CD4-positive, alpha-beta T cell (primary cell): ENCODE measurements around the gene PCNX3. TPM values are rescaled to one million over a fixed set of nuclear protein-coding genes. Genes with fewer than 3 reads are reported as not detected.
A peak's percentile ranks its signal among the peaks of the same experiment; 100 is the strongest.

Experiments
- ATAC-seq: fragments of 200-7000 bp; cut with Tn5 transposase; one replicate; pipeline ENCODE4 v1.10.0; 2022; ENCODE audit warnings: mild to moderate bottlenecking; ENCODE audit not compliant: poor library complexity
- CTCF ChIA-PET: fragments of 350-600 bp; sonication (Branson Sonifier 250); formaldehyde crosslinking; loops from one replicate; lab custom pipeline; 2021; ENCODE audit warnings: antibody characterized with exemption, inconsistent platforms; lab: Charles Lee
- POLR2A ChIA-PET: fragments of 350-600 bp; sonication (Branson Sonifier 250); formaldehyde crosslinking; loops from one replicate; lab custom pipeline; 2021; ENCODE audit warnings: antibody characterized with exemption, inconsistent platforms; lab: Charles Lee
- DNase-seq, 14 experiments: peaks; one replicate each; pipeline ENCODE4 v3.0.0-alpha.2; 2013 to 2020; ENCODE audit warnings: mixed read lengths in 2 of 14
- H3K27ac ChIP-seq, 2 donors: one replicate each; pipeline versions ENCODE4 v1.5.1 to v1.7.0; 2013; ENCODE audit warnings: low read length in 2 of 2, low read depth in 1 of 2, mild to moderate bottlenecking in 1 of 2
- H3K27me3 ChIP-seq, 2 experiments: 1 replicate in 1 of 2; 2 replicates in 1 of 2; pipeline versions ENCODE4 v1.6.1 to v1.7.0; 2013; ENCODE audit warnings: low read length in 2 of 2, control low read depth in 1 of 2, mild to moderate bottlenecking in 1 of 2, moderate library complexity in 1 of 2; ENCODE audit not compliant: insufficient read depth in 2 of 2, control insufficient read depth in 1 of 2
- H3K36me3 ChIP-seq: one replicate; pipeline ENCODE4 v1.6.1; 2013; ENCODE audit warnings: low read length, control low read depth; ENCODE audit not compliant: insufficient read depth
- H3K4me1 ChIP-seq: one replicate; pipeline ENCODE4 v1.6.1; 2013; ENCODE audit warnings: low read length, control low read depth; ENCODE audit not compliant: insufficient read depth
- H3K4me3 ChIP-seq: one replicate; pipeline ENCODE4 v1.5.1; 2013; ENCODE audit warnings: mild to moderate bottlenecking, low read length, moderate library complexity
- H3K9me3 ChIP-seq, 2 experiments: 1 replicate in 1 of 2; 2 replicates in 1 of 2; pipeline versions ENCODE4 v1.6.1 to v1.7.0; 2013; ENCODE audit warnings: low read length in 2 of 2, mild to moderate bottlenecking in 2 of 2, control low read depth in 1 of 2, moderate library complexity in 1 of 2; ENCODE audit not compliant: control insufficient read depth in 1 of 2, insufficient read depth in 1 of 2
- H3K27ac Mint-ChIP-seq: one replicate; pipeline ENCODE4 v1.8.0; 2020; ENCODE audit warnings: mixed read lengths
- H3K27me3 Mint-ChIP-seq: one replicate; pipeline ENCODE4 v1.8.0; 2021; ENCODE audit warnings: mixed read lengths
- H3K36me3 Mint-ChIP-seq: one replicate; pipeline ENCODE4 v1.8.0; 2021; ENCODE audit warnings: low read depth, mixed read lengths
- H3K4me1 Mint-ChIP-seq: one replicate; pipeline ENCODE4 v1.8.0; 2021; ENCODE audit warnings: low read depth, mixed read lengths
- H3K4me3 Mint-ChIP-seq: one replicate; pipeline ENCODE4 v1.8.0; 2020; ENCODE audit warnings: mild to moderate bottlenecking, mixed read lengths
- H3K9me3 Mint-ChIP-seq: one replicate; pipeline ENCODE4 v1.8.0; 2020; ENCODE audit warnings: mixed read lengths
- CTCF ChIP-seq: fragments of 200-600 bp; IDR thresholded peaks from one replicate; pipeline ENCODE4 v1.8.0; 2022; ENCODE audit warnings: antibody characterized with exemption, mild to moderate bottlenecking
- intact Hi-C, 2 experiments: fragments of 100-400 bp; cut with DNase I in 1 of 2; cut with micrococcal nuclease in 1 of 2; formaldehyde crosslinking; loops; one replicate each; pipeline versions ENCODE4 v1.15.1 to v1.9.0; 2023 to 2025; cut with DNase I, micrococcal nuclease
- total RNA-seq, 174 experiments: library from RNA in 2 of 174; stranded (reverse) in 2 of 174; gene quantifications; one replicate each; pipeline ENCODE4 v1.2.3 and lab custom pipeline; 2021 to 2026

PCNX3 gene
- total RNA-seq, 2 experiments from 2014 or later, result 37.3 to 40.5 TPM

- intact Hi-C loops, result no loop called here
- Histone ChIP-seq H3K4me3 (no peak within 1 kb of the TSS), H3K27ac (peak within 1 kb of the TSS in 1 of 2 donors; percentile 41), H3K4me1 (peaks cover 23% of the 10 kb centered on the region), H3K27me3 (no peaks in the 10 kb centered on the region), H3K9me3 (no peaks in the 10 kb centered on the region), H3K36me3 (peaks cover 47% of the 10 kb centered on the region)
- H3K4me1 Mint-ChIP-seq, result peaks cover 15% of the 10 kb centered on the region
- no peak within 1 kb of the TSS for H3K27ac Mint-ChIP-seq
- H3K4me3 Mint-ChIP-seq, result no peak within 1 kb of the TSS
- no peaks in the 10 kb centered on the region for H3K27me3 Mint-ChIP-seq
- no peaks in the 10 kb centered on the region for H3K9me3 Mint-ChIP-seq
- peaks cover 45% of the 10 kb centered on the region for H3K36me3 Mint-ChIP-seq
- ChIA-PET CTCF (interaction anchor here (1.1 to 3.9 kb wide), 3 partner anchors 9 to 55 kb away, joined by 3 to 48 read pairs (median 3); no protein-coding TSS in a partner anchor), POLR2A (interaction anchor here (1.1 to 4.7 kb wide), 2 partner anchors 55 kb away, joined by 3 to 23 read pairs; no protein-coding TSS in a partner anchor)
- DNase-seq (no peak), ATAC-seq (no peak)
- TF ChIP-seq CTCF, result no peak
These were observed 19.9 kb upstream of the PCNX3 start, which contains the start of gene KCNK7 for GRCh38 chr11:65595543-65596281. TSS of gene KCNK7 (minus strand) at chr11:65595800. CDS start at chr11:65595772, 28 bp downstream.

GRCh38 chr11:65596520-65596919, 19.1 kb upstream of the PCNX3 start:
- TF ChIP-seq CTCF, result no peak
- Histone ChIP-seq H3K27ac (no peak overlapping the region), H3K9me3 (no peaks in the 10 kb centered on the region), H3K4me1 (peaks cover 23% of the 10 kb centered on the region), H3K27me3 (no peaks in the 10 kb centered on the region), H3K4me3 (no peak overlapping the region), H3K36me3 (peaks cover 43% of the 10 kb centered on the region)
- peaks cover 45% of the 10 kb centered on the region for H3K36me3 Mint-ChIP-seq
- POLR2A ChIA-PET, result interaction anchor here (1.1 kb wide), 1 partner anchor 56 kb away, joined by 3 read pairs; no protein-coding TSS in a partner anchor
- no peak overlapping the region for H3K27ac Mint-ChIP-seq
- intact Hi-C loops, result no loop called here
- H3K27me3 Mint-ChIP-seq, result no peaks in the 10 kb centered on the region
- no peak for DNase-seq
- H3K9me3 Mint-ChIP-seq, result no peaks in the 10 kb centered on the region
- ATAC-seq, result no peak
- H3K4me1 Mint-ChIP-seq, result peaks cover 15% of the 10 kb centered on the region
- H3K4me3 Mint-ChIP-seq, result no peak overlapping the region
- CTCF ChIA-PET, result no interaction called here

- H3K36me3 Mint-ChIP-seq, result peaks cover 44% of the 10 kb centered on the region
- H3K27ac Mint-ChIP-seq, result no peak overlapping the region
- H3K27me3 Mint-ChIP-seq, result no peaks in the 10 kb centered on the region
- H3K4me3 Mint-ChIP-seq, result no peak overlapping the region
- H3K9me3 ChIP-seq, result no peaks in the 10 kb centered on the region
- CTCF ChIA-PET, result no interaction called here
- no peak for TF ChIP-seq CTCF
- H3K27ac ChIP-seq, result no peak overlapping the region
- H3K4me1 ChIP-seq, result peaks cover 23% of the 10 kb centered on the region
- no peak overlapping the region for H3K4me3 ChIP-seq
- DNase-seq (no peak), ATAC-seq (no peak)
- H3K27me3 ChIP-seq, result no peaks in the 10 kb centered on the region
- intact Hi-C loops, result no loop called here
- POLR2A ChIA-PET, result no interaction called here
- H3K9me3 Mint-ChIP-seq, result no peaks in the 10 kb centered on the region
- peaks cover 35% of the 10 kb centered on the region for H3K36me3 ChIP-seq
- H3K4me1 Mint-ChIP-seq, result peaks cover 15% of the 10 kb centered on the region
These were observed 17.3 kb upstream of the PCNX3 start for GRCh38 chr11:65598258-65598699.
